Smooth muscle cell of bladder (primary cell): ENCODE measurements around the gene LTC4S. TPM values are rescaled to one million over a fixed set of nuclear protein-coding genes. Genes with fewer than 3 reads are reported as not detected.

Source experiments
- total RNA-seq: library from RNA; depleted of rRNA; stranded (reverse); fragments of >200 nt; gene quantifications from 2 replicates; pipeline ENCODE4 v1.2.3, GENCODE V29; 2014

LTC4S gene, protein sequence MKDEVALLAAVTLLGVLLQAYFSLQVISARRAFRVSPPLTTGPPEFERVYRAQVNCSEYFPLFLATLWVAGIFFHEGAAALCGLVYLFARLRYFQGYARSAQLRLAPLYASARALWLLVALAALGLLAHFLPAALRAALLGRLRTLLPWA
- total RNA-seq, result 0.65 TPM in 1 of 2 replicates, not detected in the other

DNA sequence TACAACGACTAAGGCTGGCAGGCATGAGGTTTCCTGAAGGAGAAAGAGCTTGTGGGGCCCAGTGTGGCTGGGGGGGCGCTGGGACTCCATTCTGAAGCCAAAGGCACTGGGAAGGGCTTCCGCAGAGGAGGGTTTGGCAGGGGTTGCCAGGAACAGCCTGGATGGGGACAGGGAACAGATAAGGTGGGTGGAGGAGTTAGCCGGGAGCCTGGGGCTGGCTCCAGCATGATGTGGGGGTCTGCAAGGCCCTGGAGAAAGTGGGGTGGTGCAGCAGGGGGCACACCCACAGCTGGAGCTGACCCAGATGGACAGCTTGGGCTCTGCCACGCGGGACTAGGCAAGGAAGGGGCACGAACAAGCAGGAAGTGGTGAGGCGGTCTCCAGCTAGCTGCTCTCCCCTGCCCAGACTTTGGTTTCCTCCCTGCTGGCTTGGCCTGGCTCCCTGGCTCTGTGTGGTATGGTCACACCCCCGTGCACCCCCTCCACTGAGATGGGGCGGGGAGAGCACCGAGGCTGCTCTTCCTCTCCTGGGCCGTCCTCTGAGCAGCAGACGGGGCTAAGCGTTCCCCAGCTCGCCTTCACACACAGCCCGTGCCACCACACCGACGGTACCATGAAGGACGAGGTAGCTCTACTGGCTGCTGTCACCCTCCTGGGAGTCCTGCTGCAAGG, at the start of gene LTC4S:
Gene LTC4S, plus strand, starts transcription at position 519 of the 672 bp plus-strand sequence. Its CDS starts 95 bp downstream, at position 614.

DNA sequence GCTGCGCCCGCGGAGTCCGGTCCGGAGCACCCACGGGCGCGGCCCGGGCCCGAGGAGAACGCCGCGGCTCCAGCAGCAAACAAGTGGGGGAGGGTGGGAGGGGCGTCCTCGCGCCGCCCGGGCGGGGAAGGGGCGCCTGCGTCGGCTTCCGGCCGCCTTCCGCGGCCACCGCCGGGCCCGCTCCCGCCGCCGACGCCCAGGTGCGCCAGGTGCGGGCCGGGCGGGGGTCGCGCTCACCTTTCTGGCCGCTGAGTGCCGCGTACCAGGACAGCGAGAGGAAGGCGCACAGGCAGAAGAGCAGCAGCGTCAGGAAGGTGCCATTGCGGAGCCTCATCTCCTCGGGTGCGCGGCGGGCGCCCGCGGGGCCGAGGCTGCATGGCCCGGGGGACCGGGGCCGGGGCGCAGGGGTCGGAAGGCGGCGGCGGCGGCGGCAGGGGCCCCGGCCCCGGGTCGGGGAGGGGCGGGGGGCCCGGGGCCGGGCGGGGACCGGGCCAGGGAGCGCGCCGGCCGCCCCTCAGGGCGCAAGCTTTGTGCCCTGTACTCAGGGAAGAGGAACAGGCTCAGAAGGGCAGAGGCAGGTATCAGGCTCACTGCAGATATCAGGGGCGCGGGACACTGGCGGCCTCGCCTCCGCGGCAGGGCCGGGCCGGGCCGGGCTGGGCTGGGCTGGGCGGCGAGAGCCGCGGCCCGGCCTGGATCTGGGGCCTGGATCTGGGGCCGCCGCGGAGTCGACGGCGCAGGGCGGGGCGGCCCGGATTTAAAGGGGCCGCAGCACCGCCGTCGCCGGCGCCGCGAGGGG, 12.7 kb downstream of the LTC4S start, which contains the start of gene MGAT4B:
Gene MGAT4B, minus strand, starts transcription at position 617 of the 799 bp plus-strand sequence. Its CDS starts 283 bp downstream, at position 334.

DNA sequence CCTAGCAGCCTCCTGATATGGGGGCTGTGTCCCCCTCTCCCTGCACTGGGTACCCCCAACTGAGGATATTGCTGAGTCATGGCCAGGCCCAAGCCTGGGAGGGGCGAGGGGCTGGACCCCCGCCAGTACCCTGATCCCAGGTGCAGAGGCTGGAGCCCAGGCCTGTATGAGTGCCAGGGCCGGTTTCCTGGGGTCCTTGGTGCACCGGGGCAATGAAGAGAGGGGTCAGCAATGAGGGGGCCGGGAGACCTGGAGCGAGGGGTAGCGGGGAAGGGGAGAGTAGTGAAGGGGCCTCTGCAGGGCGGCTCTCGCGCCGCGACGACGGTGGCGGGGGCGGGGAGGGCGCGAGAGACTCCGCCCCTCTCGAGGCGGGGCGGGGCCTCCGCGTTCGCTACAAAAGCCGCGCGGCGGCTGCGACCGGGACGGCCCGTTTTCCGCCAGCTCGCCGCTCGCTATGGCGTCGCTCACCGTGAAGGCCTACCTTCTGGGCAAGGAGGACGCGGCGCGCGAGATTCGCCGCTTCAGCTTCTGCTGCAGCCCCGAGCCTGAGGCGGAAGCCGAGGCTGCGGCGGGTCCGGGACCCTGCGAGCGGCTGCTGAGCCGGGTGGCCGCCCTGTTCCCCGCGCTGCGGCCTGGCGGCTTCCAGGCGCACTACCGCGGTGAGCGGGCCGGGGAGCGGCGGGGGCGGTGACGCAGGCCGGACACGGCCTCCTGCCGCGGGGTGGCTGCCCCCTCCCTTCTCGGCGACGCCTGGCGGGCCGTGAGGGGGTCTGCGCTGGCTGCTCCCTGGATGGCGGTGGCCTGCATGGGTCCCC, 26.9 kb downstream of the LTC4S start, which contains the start of gene SQSTM1:
Gene SQSTM1, plus strand, starts transcription at position 423 of the 815 bp plus-strand sequence. Its CDS starts 32 bp downstream, at position 455.

Other genes with a start within 250 kb of the LTC4S start
- 50.3 and 61.5 TPM in 2 replicates for gene RUFY1, start 243.4 kb upstream of the LTC4S start, total RNA-seq
- gene HNRNPH1, start 170.3 kb upstream of the LTC4S start, total RNA-seq, result 471 and 654 TPM in 2 replicates
- gene CBY3, start 113.0 kb upstream of the LTC4S start, total RNA-seq, result not detected in 2 replicates
- gene CANX, start 95.0 kb upstream of the LTC4S start, total RNA-seq, result 816 and 823 TPM in 2 replicates
- 3.3 and 4.3 TPM in 2 replicates for gene MAML1, start 61.2 kb upstream of the LTC4S start, total RNA-seq
- 94.4 and 138 TPM in 2 replicates for gene MGAT4B, start 12.9 kb downstream of the LTC4S start, total RNA-seq
- gene SQSTM1, start 26.9 kb downstream of the LTC4S start, total RNA-seq, result 682 and 1,060 TPM in 2 replicates
- gene MRNIP, start 64.8 kb downstream of the LTC4S start, total RNA-seq, result 9.0 and 13.8 TPM in 2 replicates
- 41.5 and 53.5 TPM in 2 replicates for gene TBC1D9B, start 113.9 kb downstream of the LTC4S start, total RNA-seq